Middle frontal gyrus (tissue), 1 donor: ENCODE data around the gene EPHB1.

Experiments
- DNase-seq: peaks from one replicate; pipeline ENCODE4 v3.0.0-alpha.2; 2015; ENCODE audit warnings: low spot score; ENCODE audit errors: extremely low spot score

The EPHB1 gene

GRCh38 chr3:134905647-134905935, 110.5 kb downstream of the EPHB1 start:
- DNase-seq, result no peak

- DNase-seq, result no peak
Observed at GRCh38 chr3:134908271-134908670, 113.2 kb downstream of the EPHB1 start.

- DNase-seq, result no peak
Observed at GRCh38 chr3:134910026-134910425, 115.0 kb downstream of the EPHB1 start.

- DNase-seq, result no peak
Observed at GRCh38 chr3:134911586-134912548, 116.8 kb downstream of the EPHB1 start.

- no peak for DNase-seq
Observed at GRCh38 chr3:134916276-134916961, 121.4 kb downstream of the EPHB1 start.

GRCh38 chr3:134917631-134918030, 122.6 kb downstream of the EPHB1 start:
- DNase-seq, result no peak

GRCh38 chr3:134918441-134918840, 123.4 kb downstream of the EPHB1 start:
- no peak for DNase-seq

GRCh38 chr3:134922101-134922500, 127.0 kb downstream of the EPHB1 start:
- no peak for DNase-seq

- DNase-seq, result no peak
Observed at GRCh38 chr3:134922866-134923265, 127.8 kb downstream of the EPHB1 start.

- no peak for DNase-seq
Observed at GRCh38 chr3:134923286-134923685, 128.2 kb downstream of the EPHB1 start.

- no peak for DNase-seq
Observed at GRCh38 chr3:134927599-134927998, 132.5 kb downstream of the EPHB1 start.

GRCh38 chr3:134928392-134928791, 133.3 kb downstream of the EPHB1 start:
- no peak for DNase-seq

GRCh38 chr3:134928819-134929218, 133.8 kb downstream of the EPHB1 start:
- no peak for DNase-seq

GRCh38 chr3:134929976-134930375, 134.9 kb downstream of the EPHB1 start:
- DNase-seq, result no peak

GRCh38 chr3:134931045-134931785, 136.2 kb downstream of the EPHB1 start:
- DNase-seq, result no peak

GRCh38 chr3:134932035-134932434, 137.0 kb downstream of the EPHB1 start:
- DNase-seq, result no peak

- no peak for DNase-seq
Observed at GRCh38 chr3:134933997-134934396, 138.9 kb downstream of the EPHB1 start.

- DNase-seq, result no peak
Observed at GRCh38 chr3:134934933-134935332, 139.9 kb downstream of the EPHB1 start.

- DNase-seq, result no peak
Observed at GRCh38 chr3:134937256-134938028, 142.4 kb downstream of the EPHB1 start.

GRCh38 chr3:134938029-134938525, 143.0 kb downstream of the EPHB1 start:
- no peak for DNase-seq

- no peak for DNase-seq
Observed at GRCh38 chr3:134939978-134940377, 144.9 kb downstream of the EPHB1 start.
